ENCODE measurements around the gene TTLL13. TPM values are rescaled to one million over a fixed set of nuclear protein-coding genes. Genes with fewer than 3 reads are reported as not detected.
"Not testable (repeated sequence)": the region's sequence is repeated elsewhere in the genome, so short reads cannot be mapped to it uniquely, and the experiment has no call there.

TTLL13 gene
- total RNA-seq, 2 donors from 2014 or later, result 0.35 to 1.2 TPM

DNA sequence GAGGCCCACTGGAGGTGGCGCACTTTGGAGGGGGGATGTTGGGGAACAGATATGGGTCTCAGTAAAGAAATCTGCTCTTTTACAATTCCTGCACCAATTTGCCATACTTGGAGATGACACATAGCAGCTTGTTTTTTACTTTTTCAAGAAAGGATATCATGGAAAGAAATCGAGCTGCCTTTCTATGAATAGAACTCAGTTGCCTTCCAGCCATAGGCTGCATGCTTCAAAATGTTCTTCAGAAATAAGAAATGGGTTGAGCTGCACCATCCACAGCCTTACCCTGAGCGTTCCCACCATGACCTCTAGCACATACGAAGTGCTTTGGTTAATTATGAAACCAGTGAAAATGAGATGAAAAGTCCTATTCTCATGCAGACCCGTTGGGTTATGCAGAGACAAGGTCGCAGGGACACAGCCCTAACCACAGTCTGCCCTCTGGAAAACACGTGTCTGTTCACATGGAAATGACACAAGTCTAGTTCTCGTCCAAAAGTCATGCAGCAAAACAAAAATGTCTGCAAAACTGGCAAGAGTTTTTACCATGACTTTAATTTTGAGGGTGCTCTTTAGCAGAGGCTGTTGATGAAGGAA lies 52.4 kb downstream of the TTLL13 start:
- TF ChIP-seq, protein P1, sequence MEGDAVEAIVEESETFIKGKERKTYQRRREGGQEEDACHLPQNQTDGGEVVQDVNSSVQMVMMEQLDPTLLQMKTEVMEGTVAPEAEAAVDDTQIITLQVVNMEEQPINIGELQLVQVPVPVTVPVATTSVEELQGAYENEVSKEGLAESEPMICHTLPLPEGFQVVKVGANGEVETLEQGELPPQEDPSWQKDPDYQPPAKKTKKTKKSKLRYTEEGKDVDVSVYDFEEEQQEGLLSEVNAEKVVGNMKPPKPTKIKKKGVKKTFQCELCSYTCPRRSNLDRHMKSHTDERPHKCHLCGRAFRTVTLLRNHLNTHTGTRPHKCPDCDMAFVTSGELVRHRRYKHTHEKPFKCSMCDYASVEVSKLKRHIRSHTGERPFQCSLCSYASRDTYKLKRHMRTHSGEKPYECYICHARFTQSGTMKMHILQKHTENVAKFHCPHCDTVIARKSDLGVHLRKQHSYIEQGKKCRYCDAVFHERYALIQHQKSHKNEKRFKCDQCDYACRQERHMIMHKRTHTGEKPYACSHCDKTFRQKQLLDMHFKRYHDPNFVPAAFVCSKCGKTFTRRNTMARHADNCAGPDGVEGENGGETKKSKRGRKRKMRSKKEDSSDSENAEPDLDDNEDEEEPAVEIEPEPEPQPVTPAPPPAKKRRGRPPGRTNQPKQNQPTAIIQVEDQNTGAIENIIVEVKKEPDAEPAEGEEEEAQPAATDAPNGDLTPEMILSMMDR (IDR thresholded peaks at IDR 0.05), result no peak
- Histone ChIP-seq H3K4me3 (no peak overlapping the region), H3K9ac (ENCODE audit: low read depth in 2 of 2, low read length in 2 of 2) (no peak overlapping the region), H3K27ac (no peak overlapping the region), H3K9me3 (no peaks in the 10 kb centered on the region), H3K27me3 (no peaks in the 10 kb centered on the region), H3K4me1 (no peaks in the 10 kb centered on the region), H3K36me3 (no peaks in the 10 kb centered on the region)
- intact Hi-C loops (cut with DNase I), result no loop called here
- no peak for DNase-seq

DNA sequence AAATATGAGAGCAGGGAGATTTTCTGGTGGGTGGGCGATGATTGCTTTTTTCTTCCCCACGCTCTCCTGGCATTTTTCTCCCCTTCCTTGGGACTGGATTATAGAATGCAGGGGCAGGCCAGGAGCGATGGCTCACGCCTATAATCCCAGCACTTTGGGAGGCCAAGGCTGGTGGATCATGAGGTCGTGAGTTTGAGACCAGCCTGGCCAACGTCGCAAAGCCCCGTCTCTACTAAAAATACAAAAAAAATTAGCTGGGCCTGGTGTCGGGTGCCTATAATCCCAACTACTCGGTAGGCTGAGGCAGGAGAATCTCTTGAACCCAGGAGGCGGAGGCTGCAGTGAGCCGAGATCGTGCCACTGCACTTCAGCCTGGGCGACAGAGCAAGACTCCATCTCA lies 56.0 kb downstream of the TTLL13 start:
- H3K9me3 ChIP-seq; H3K27ac ChIP-seq; H3K36me3 ChIP-seq; intact Hi-C loops (cut with DNase I); H3K4me1 ChIP-seq; H3K27me3 ChIP-seq; H3K9ac ChIP-seq (ENCODE audit: low read depth in 2 of 2, low read length in 2 of 2); H3K4me3 ChIP-seq; DNase-seq: not testable (repeated sequence)

DNA sequence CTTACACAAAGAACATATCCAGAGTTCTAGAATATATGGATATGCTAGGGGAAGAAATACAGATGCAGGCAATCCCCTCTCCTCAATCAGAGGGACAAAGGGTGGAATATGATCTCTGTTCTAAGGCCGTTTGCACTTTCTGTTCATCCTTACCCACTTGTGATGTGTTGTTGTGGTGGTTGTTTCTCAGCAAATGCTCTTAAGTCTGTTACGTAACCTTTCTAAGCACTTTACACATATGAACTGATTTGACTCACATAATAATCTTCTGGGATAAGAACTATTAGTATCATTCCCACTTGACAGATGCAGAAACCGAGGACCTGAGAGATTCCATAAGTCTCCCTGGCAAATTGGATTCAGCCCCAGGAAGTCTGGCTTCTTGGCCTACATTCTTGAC lies 56.6 kb downstream of the TTLL13 start:
- Histone ChIP-seq H3K9ac (ENCODE audit: low read depth in 2 of 2, low read length in 2 of 2) (no peak overlapping the region), H3K4me1 (no peaks in the 10 kb centered on the region), H3K4me3 (no peak overlapping the region), H3K36me3 (no peaks in the 10 kb centered on the region), H3K27ac (no peak overlapping the region), H3K9me3 (no peaks in the 10 kb centered on the region), H3K27me3 (no peaks in the 10 kb centered on the region)
- intact Hi-C loops (cut with DNase I), result no loop called here
- TF ChIP-seq, protein P1 (IDR thresholded peaks at IDR 0.05), result no peak
- DNase-seq, result no peak

DNA sequence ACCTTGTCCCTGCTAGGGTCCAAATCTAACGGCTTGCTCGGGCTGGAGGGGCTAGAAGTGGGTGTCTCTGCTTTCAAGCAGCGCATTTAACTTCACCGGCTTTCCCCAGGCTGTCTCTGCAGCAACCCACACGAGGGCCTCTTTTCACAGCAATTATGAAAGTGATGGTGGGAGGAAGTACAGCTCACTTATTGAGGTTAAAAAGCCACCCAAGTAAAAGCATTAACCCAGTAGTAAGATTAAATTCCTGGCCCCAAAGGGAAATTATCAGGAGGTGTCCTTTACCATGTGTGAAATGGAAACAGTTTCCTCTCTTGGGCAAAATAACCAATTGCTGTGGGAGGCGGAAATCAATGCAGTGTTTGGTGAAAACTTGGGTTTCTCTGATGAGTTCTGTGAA lies 57.2 kb downstream of the TTLL13 start:
- no peak overlapping the region for H3K9ac ChIP-seq (ENCODE audit: low read depth in 2 of 2, low read length in 2 of 2)
- intact Hi-C loops (cut with DNase I), result no loop called here
- H3K27ac ChIP-seq, result no peak overlapping the region
- H3K4me3 ChIP-seq, result no peak overlapping the region
- H3K9me3 ChIP-seq, result no peaks in the 10 kb centered on the region
- no peaks in the 10 kb centered on the region for H3K4me1 ChIP-seq
- DNase-seq, result no peak
- H3K27me3 ChIP-seq, result no peaks in the 10 kb centered on the region
- TF ChIP-seq, protein P1 (IDR thresholded peaks at IDR 0.05), result no peak
- no peaks in the 10 kb centered on the region for H3K36me3 ChIP-seq

DNA sequence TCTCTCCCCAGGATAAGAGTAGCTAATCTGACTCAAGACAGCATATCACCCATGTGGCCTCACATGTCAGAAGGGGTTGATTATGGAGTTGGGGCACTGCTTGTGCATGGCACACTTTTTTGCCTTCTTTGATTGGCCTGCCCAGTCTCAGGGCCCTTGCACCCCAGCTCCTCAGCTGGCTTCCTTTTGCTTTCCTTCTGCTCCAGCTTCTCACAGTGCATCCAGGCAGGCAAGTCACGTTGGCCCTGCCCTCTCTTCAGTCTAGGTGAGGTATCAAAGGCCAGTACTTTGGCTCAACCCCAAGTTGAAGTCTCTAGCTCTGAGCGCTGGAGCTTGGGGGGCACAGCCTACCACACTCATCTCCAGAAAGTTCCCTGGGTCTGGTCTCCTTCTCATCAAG lies 58.3 kb downstream of the TTLL13 start:
- intact Hi-C loops (cut with DNase I), result no loop called here

DNA sequence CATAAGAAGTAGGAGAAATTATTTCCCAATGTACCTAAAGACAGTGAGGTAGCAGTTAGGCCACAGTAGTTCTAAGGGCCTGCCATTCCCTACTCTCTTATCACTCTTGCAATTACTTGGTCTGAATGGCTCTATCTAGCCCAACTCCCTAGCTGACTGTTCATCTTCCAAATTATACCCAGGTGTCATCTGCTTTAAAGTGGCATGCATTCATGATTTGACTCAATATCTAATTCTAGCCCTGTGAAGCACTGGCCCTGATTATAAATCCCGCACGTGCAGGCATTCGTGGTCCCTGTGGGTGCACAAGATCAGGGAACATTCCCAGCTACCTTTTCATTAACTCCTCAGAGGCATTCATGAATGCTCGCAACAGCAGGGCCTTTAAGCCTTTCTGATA lies 59.7 kb downstream of the TTLL13 start:
- H3K9ac ChIP-seq (ENCODE audit: low read depth in 2 of 2, low read length in 2 of 2), result no peak overlapping the region
- intact Hi-C loops (cut with DNase I), result no loop called here
- no peak overlapping the region for H3K4me3 ChIP-seq
- no peaks in the 10 kb centered on the region for H3K27me3 ChIP-seq
- no peak overlapping the region for H3K27ac ChIP-seq
- TF ChIP-seq, protein P1 (IDR thresholded peaks at IDR 0.05), result no peak
- H3K9me3 ChIP-seq, result no peaks in the 10 kb centered on the region
- DNase-seq, result no peak
- no peaks in the 10 kb centered on the region for H3K36me3 ChIP-seq
- H3K4me1 ChIP-seq, result no peaks in the 10 kb centered on the region

More for the DNA sequence above, 58.3 kb downstream of the TTLL13 start:
- TF ChIP-seq, protein P1 (IDR thresholded peaks at IDR 0.05), result no peak
- Histone ChIP-seq H3K9ac (ENCODE audit: low read depth in 2 of 2, low read length in 2 of 2) (no peak overlapping the region), H3K27ac (no peak overlapping the region), H3K4me1 (no peaks in the 10 kb centered on the region), H3K9me3 (no peaks in the 10 kb centered on the region), H3K4me3 (no peak overlapping the region), H3K36me3 (no peaks in the 10 kb centered on the region), H3K27me3 (no peaks in the 10 kb centered on the region)
- DNase-seq, result no peak

Other genes with a start within 250 kb of the TTLL13 start
- gene ZNF710, start 248.2 kb upstream of the TTLL13 start, total RNA-seq, result 10 to 100 TPM; 35.0 to 43.7 TPM
- gene IDH2, start 147.1 kb upstream of the TTLL13 start, total RNA-seq, result 100 to 1,000 TPM; 201 to 286 TPM
- 100 to 1,000 TPM; 102 to 141 TPM for gene SEMA4B, start 48.2 kb upstream of the TTLL13 start, total RNA-seq
- 100 to 1,000 TPM; 212 to 216 TPM for gene CIB1, start 15.6 kb upstream of the TTLL13 start, total RNA-seq
- 10 to 100 TPM; 14.4 to 18.6 TPM for gene GDPGP1, start 15.3 kb upstream of the TTLL13 start, total RNA-seq
- gene NGRN, start 16.1 kb downstream of the TTLL13 start, total RNA-seq, result 10 to 100 TPM; 56.5 to 60.4 TPM
- 10 to 100 TPM; 13.7 to 13.9 TPM for gene ZNF774, start 102.7 kb downstream of the TTLL13 start, total RNA-seq
- gene IQGAP1, start 138.7 kb downstream of the TTLL13 start, total RNA-seq, result 100 to 1,000 TPM; 210 to 243 TPM